ENCODE results near the gene GANAB.

The GANAB gene

GRCh38 chr11:62602141-62603071 lies 44.0 kb downstream of the GANAB start:
- no peaks in the 10 kb centered on the region for H3K9me3 Mint-ChIP-seq
- peaks cover 27% of the 10 kb centered on the region for H3K27me3 Mint-ChIP-seq (ENCODE audit: low read depth, poor library complexity)
- H3K36me3 Mint-ChIP-seq (ENCODE audit: low read depth) = peaks cover 41% of the 10 kb centered on the region
- H3K27ac Mint-ChIP-seq = peak overlapping the region; percentile 93
- TF ChIP-seq CTCF (IDR thresholded peaks at IDR 0.05) = no peak
- peaks cover 81% of the 10 kb centered on the region for H3K4me1 Mint-ChIP-seq
- peak; percentile 53 for DNase-seq
- peak overlapping the region; percentile 96 for H3K4me3 Mint-ChIP-seq

GRCh38 chr11:62601372-62602140 lies 44.9 kb downstream of the GANAB start, which contains the start of gene MTA2:
TSS of gene MTA2 (minus strand) at chr11:62601865. CDS start at chr11:62601450, 415 bp downstream.
- Mint-ChIP-seq H3K27ac (peak within 1 kb of the TSS; percentile 93), H3K4me1 (peaks cover 79% of the 10 kb centered on the region), H3K27me3 (ENCODE audit: low read depth, poor library complexity) (peaks cover 27% of the 10 kb centered on the region), H3K9me3 (no peaks in the 10 kb centered on the region), H3K4me3 (peak within 1 kb of the TSS; percentile 96), H3K36me3 (ENCODE audit: low read depth) (peaks cover 50% of the 10 kb centered on the region)
- TF ChIP-seq CTCF (IDR thresholded peaks at IDR 0.05) = no peak
- peak; percentile 99 for DNase-seq

- DNase-seq = no peak
- peak overlapping the region; percentile 96 for H3K4me3 Mint-ChIP-seq
- no peak for TF ChIP-seq CTCF (IDR thresholded peaks at IDR 0.05)
- no peaks in the 10 kb centered on the region for H3K9me3 Mint-ChIP-seq
- peaks cover 27% of the 10 kb centered on the region for H3K27me3 Mint-ChIP-seq (ENCODE audit: low read depth, poor library complexity)
- H3K4me1 Mint-ChIP-seq = peaks cover 75% of the 10 kb centered on the region
- peaks cover 55% of the 10 kb centered on the region for H3K36me3 Mint-ChIP-seq (ENCODE audit: low read depth)
- H3K27ac Mint-ChIP-seq = peak overlapping the region; percentile 45
These were observed 45.4 kb downstream of the GANAB start for GRCh38 chr11:62601122-62601371.

GRCh38 chr11:62600367-62601121 lies 45.9 kb downstream of the GANAB start:
- Mint-ChIP-seq H3K4me1 (peaks cover 71% of the 10 kb centered on the region), H3K4me3 (peak overlapping the region; percentile 96), H3K27me3 (ENCODE audit: low read depth, poor library complexity) (peaks cover 27% of the 10 kb centered on the region), H3K36me3 (ENCODE audit: low read depth) (peaks cover 59% of the 10 kb centered on the region), H3K27ac (peak overlapping the region; percentile 67), H3K9me3 (no peaks in the 10 kb centered on the region)
- TF ChIP-seq CTCF (IDR thresholded peaks at IDR 0.05) = no peak
- no peak for DNase-seq

- no peak for DNase-seq
- Mint-ChIP-seq H3K27me3 (ENCODE audit: low read depth, poor library complexity) (peaks cover 25% of the 10 kb centered on the region), H3K9me3 (no peaks in the 10 kb centered on the region), H3K4me1 (peaks cover 65% of the 10 kb centered on the region), H3K36me3 (ENCODE audit: low read depth) (peaks cover 61% of the 10 kb centered on the region), H3K27ac (peak overlapping the region; percentile 67), H3K4me3 (peak overlapping the region; percentile 96)
- TF ChIP-seq CTCF (IDR thresholded peaks at IDR 0.05) = no peak
These were observed 46.5 kb downstream of the GANAB start for GRCh38 chr11:62599901-62600300.
